ENCODE results near the gene TEAD1. TPM values are rescaled to one million over a fixed set of nuclear protein-coding genes. Genes with fewer than 3 reads are reported as not detected.

The TEAD1 gene
- total and polyA plus RNA-seq, 2 donors (not counting 1 experiment from before 2014, with no cell fraction given): 88.6 to 121 TPM

- TF ChIP-seq CTCF (conservative IDR thresholded peaks at IDR 0.05 in 1 of 2, IDR thresholded peaks at IDR 0.05 in 1 of 2; ENCODE audit: low read depth in 1 of 2, low read length in 2 of 2) (no peak), EZH2 (IDR thresholded peaks at IDR 0.05; ENCODE audit: low read length, missing control alignments) (no peak)
- peaks cover 5% of the 10 kb centered on the region for H3K36me3 ChIP-seq (ENCODE audit: control insufficient read depth, insufficient read depth, low read length)
- no peak overlapping the region for H3K4me3 ChIP-seq (replicated peaks in 1 of 4; ENCODE audit: control extremely low read depth in 1 of 4, insufficient read depth in 1 of 4, low read depth in 3 of 4, low read length in 4 of 4)
- H3K27me3 ChIP-seq (ENCODE audit: control insufficient read depth, insufficient read depth, low read length): no peaks in the 10 kb centered on the region
- peak; percentile 44 to 69 for DNase-seq (ENCODE audit: low read depth in 2 of 2)
- H3K4me1 ChIP-seq (ENCODE audit: control insufficient read depth, extremely low read depth, insufficient read depth, low read length): no peaks in the 10 kb centered on the region
- no peaks in the 10 kb centered on the region for H3K9me3 ChIP-seq (ENCODE audit: control insufficient read depth, insufficient read depth, low read depth, low read length)
- no peak overlapping the region for H3K27ac ChIP-seq (ENCODE audit: insufficient read depth, low read length)
- no peak overlapping the region for H3K4me2 ChIP-seq (ENCODE audit: extremely low read depth, insufficient read depth, low read length)
- no peak overlapping the region for H3K9ac ChIP-seq (ENCODE audit: insufficient read depth, low read length)
- no peak overlapping the region for H2AFZ ChIP-seq (ENCODE audit: low read length)
- H3K79me2 ChIP-seq (ENCODE audit: control insufficient read depth, insufficient read depth, low read length): peaks cover 2% of the 10 kb centered on the region
- H4K20me1 ChIP-seq (ENCODE audit: control insufficient read depth, extremely low read depth, insufficient read depth, low read length): no peaks in the 10 kb centered on the region
Measured at GRCh38 chr11:12922418-12922817, 248.2 kb downstream of the TEAD1 start.

- Histone ChIP-seq H3K27ac (ENCODE audit: insufficient read depth, low read length) (no peak overlapping the region), H4K20me1 (ENCODE audit: control insufficient read depth, extremely low read depth, insufficient read depth, low read length) (no peaks in the 10 kb centered on the region), H3K4me1 (ENCODE audit: control insufficient read depth, extremely low read depth, insufficient read depth, low read length) (no peaks in the 10 kb centered on the region), H2AFZ (ENCODE audit: low read length) (no peak overlapping the region), H3K4me2 (ENCODE audit: extremely low read depth, insufficient read depth, low read length) (no peak overlapping the region), H3K27me3 (ENCODE audit: control insufficient read depth, insufficient read depth, low read length) (no peaks in the 10 kb centered on the region), H3K9ac (ENCODE audit: insufficient read depth, low read length) (no peak overlapping the region), H3K79me2 (ENCODE audit: control insufficient read depth, insufficient read depth, low read length) (no peaks in the 10 kb centered on the region), H3K36me3 (ENCODE audit: control insufficient read depth, insufficient read depth, low read length) (peaks cover 5% of the 10 kb centered on the region), H3K9me3 (ENCODE audit: control insufficient read depth, insufficient read depth, low read depth, low read length) (no peaks in the 10 kb centered on the region), H3K4me3 (replicated peaks in 1 of 4; ENCODE audit: control extremely low read depth in 1 of 4, insufficient read depth in 1 of 4, low read depth in 3 of 4, low read length in 4 of 4) (no peak overlapping the region)
- DNase-seq (ENCODE audit: low read depth in 2 of 2): peak in 1 of 2 donors; percentile 56
- TF ChIP-seq CTCF (conservative IDR thresholded peaks at IDR 0.05 in 1 of 2, IDR thresholded peaks at IDR 0.05 in 1 of 2; ENCODE audit: low read depth in 1 of 2, low read length in 2 of 2): no peak
- no peak for TF ChIP-seq EZH2 (IDR thresholded peaks at IDR 0.05; ENCODE audit: low read length, missing control alignments)
Measured at GRCh38 chr11:12922980-12923507, 248.8 kb downstream of the TEAD1 start.

- H3K36me3 ChIP-seq (ENCODE audit: control insufficient read depth, insufficient read depth, low read length): peaks cover 5% of the 10 kb centered on the region
- H4K20me1 ChIP-seq (ENCODE audit: control insufficient read depth, extremely low read depth, insufficient read depth, low read length): no peaks in the 10 kb centered on the region
- no peak overlapping the region for H3K4me3 ChIP-seq (replicated peaks in 1 of 4; ENCODE audit: control extremely low read depth in 1 of 4, insufficient read depth in 1 of 4, low read depth in 3 of 4, low read length in 4 of 4)
- DNase-seq (ENCODE audit: low read depth in 2 of 2): no peak
- H3K9ac ChIP-seq (ENCODE audit: insufficient read depth, low read length): no peak overlapping the region
- H3K27ac ChIP-seq (ENCODE audit: insufficient read depth, low read length): no peak overlapping the region
- no peaks in the 10 kb centered on the region for H3K79me2 ChIP-seq (ENCODE audit: control insufficient read depth, insufficient read depth, low read length)
- H3K9me3 ChIP-seq (ENCODE audit: control insufficient read depth, insufficient read depth, low read depth, low read length): no peaks in the 10 kb centered on the region
- no peaks in the 10 kb centered on the region for H3K27me3 ChIP-seq (ENCODE audit: control insufficient read depth, insufficient read depth, low read length)
- TF ChIP-seq CTCF (conservative IDR thresholded peaks at IDR 0.05 in 1 of 2, IDR thresholded peaks at IDR 0.05 in 1 of 2; ENCODE audit: low read depth in 1 of 2, low read length in 2 of 2) (no peak), EZH2 (IDR thresholded peaks at IDR 0.05; ENCODE audit: low read length, missing control alignments) (no peak)
- H3K4me1 ChIP-seq (ENCODE audit: control insufficient read depth, extremely low read depth, insufficient read depth, low read length): no peaks in the 10 kb centered on the region
- H3K4me2 ChIP-seq (ENCODE audit: extremely low read depth, insufficient read depth, low read length): no peak overlapping the region
- no peak overlapping the region for H2AFZ ChIP-seq (ENCODE audit: low read length)
Measured at GRCh38 chr11:12924650-12925049, 250.4 kb downstream of the TEAD1 start.

Data from fibroblast of lung (primary cell).